Muscle layer of colon (tissue), 2 donors: ENCODE measurements around the gene SLC12A3.

Source experiments
- H3K27ac ChIP-seq: one replicate; pipeline ENCODE4 v1.7.0; 2013; ENCODE audit warnings: low read depth, mild to moderate bottlenecking, low read length, moderate library complexity
- H3K27me3 ChIP-seq, 2 donors: one replicate each; pipeline ENCODE4 v1.7.0; 2013; ENCODE audit warnings: low read length in 2 of 2, mild to moderate bottlenecking in 2 of 2; ENCODE audit not compliant: insufficient read depth in 2 of 2, control insufficient read depth in 1 of 2
- H3K36me3 ChIP-seq: one replicate; pipeline ENCODE4 v1.7.0; 2013; ENCODE audit warnings: mild to moderate bottlenecking, low read length; ENCODE audit not compliant: insufficient read depth
- H3K4me1 ChIP-seq: one replicate; pipeline ENCODE4 v1.7.0; 2013; ENCODE audit warnings: mild to moderate bottlenecking, low read length; ENCODE audit not compliant: insufficient read depth
- H3K4me3 ChIP-seq, 2 donors: one replicate each; pipeline ENCODE4 v1.7.0; 2013; ENCODE audit warnings: low read length in 2 of 2, low read depth in 1 of 2, mild to moderate bottlenecking in 1 of 2, moderate library complexity in 1 of 2
- H3K9ac ChIP-seq: one replicate; pipeline ENCODE4 v1.7.0; 2013; ENCODE audit warnings: low read length
- H3K9me3 ChIP-seq: one replicate; pipeline ENCODE4 v1.7.0; 2013; ENCODE audit warnings: mild to moderate bottlenecking, low read length
- donor health status: abdominal sarcoma.
- donor health status: Adenocarcinoma of cecum.

The SLC12A3 gene

GRCh38 chr16:56956756-56957155 is 91.7 kb downstream of the SLC12A3 start:
- no peaks in the 10 kb centered on the region for H3K36me3 ChIP-seq
- no peak overlapping the region for H3K9ac ChIP-seq
- no peaks in the 10 kb centered on the region for H3K9me3 ChIP-seq
- H3K4me1 ChIP-seq = no peaks in the 10 kb centered on the region
- no peak overlapping the region for H3K27ac ChIP-seq
- no peak overlapping the region for H3K4me3 ChIP-seq
- no peaks in the 10 kb centered on the region for H3K27me3 ChIP-seq

- no peak overlapping the region for H3K27ac ChIP-seq
- H3K9ac ChIP-seq = no peak overlapping the region
- no peaks in the 10 kb centered on the region for H3K27me3 ChIP-seq
Observed at GRCh38 chr16:56960681-56961281, 95.8 kb downstream of the SLC12A3 start.

GRCh38 chr16:56961386-56961785 is 96.4 kb downstream of the SLC12A3 start:
- no peaks in the 10 kb centered on the region for H3K27me3 ChIP-seq
- no peak overlapping the region for H3K27ac ChIP-seq
- H3K9ac ChIP-seq = no peak overlapping the region
- no peaks in the 10 kb centered on the region for H3K36me3 ChIP-seq
- peaks cover 6% of the 10 kb centered on the region for H3K4me1 ChIP-seq
- no peak overlapping the region for H3K4me3 ChIP-seq
- H3K9me3 ChIP-seq = no peaks in the 10 kb centered on the region

More at GRCh38 chr16:56960681-56961281, 95.8 kb downstream of the SLC12A3 start:
- Histone ChIP-seq H3K9me3 (no peaks in the 10 kb centered on the region), H3K36me3 (no peaks in the 10 kb centered on the region), H3K4me3 (no peak overlapping the region), H3K4me1 (peaks cover 2% of the 10 kb centered on the region)

- Histone ChIP-seq H3K9me3 (no peaks in the 10 kb centered on the region), H3K9ac (no peak within 1 kb of the TSS), H3K27ac (no peak within 1 kb of the TSS), H3K4me1 (peaks cover 6% of the 10 kb centered on the region), H3K27me3 (no peaks in the 10 kb centered on the region), H3K36me3 (no peaks in the 10 kb centered on the region), H3K4me3 (no peak within 1 kb of the TSS)
Observed at GRCh38 chr16:56961851-56962281, 96.9 kb downstream of the SLC12A3 start, which contains the start of gene CETP. TSS of gene CETP (plus strand) at chr16:56961950. CDS start at chr16:56961980, 30 bp downstream.

- H3K9ac ChIP-seq = no peak overlapping the region
- no peak overlapping the region for H3K4me3 ChIP-seq
- H3K27ac ChIP-seq = no peak overlapping the region
- H3K4me1 ChIP-seq = peaks cover 6% of the 10 kb centered on the region
- H3K9me3 ChIP-seq = no peaks in the 10 kb centered on the region
- no peaks in the 10 kb centered on the region for H3K27me3 ChIP-seq
- no peaks in the 10 kb centered on the region for H3K36me3 ChIP-seq
Observed at GRCh38 chr16:56964243-56965148, 99.5 kb downstream of the SLC12A3 start.
